ENCODE results near the gene RPL4. TPM values are rescaled to one million over a fixed set of nuclear protein-coding genes. Genes with fewer than 3 reads are reported as not detected.

The RPL4 gene
- total and polyA plus RNA-seq, 9 of the 15 experiments (the other 6 are each of a cell fraction or from before 2014, with no cell fraction given), result 2,055 to 7,760 (median 5,069) TPM

GRCh38 chr15:66504563-66505429 lies at the start of gene RPL4, which contains the start of gene ZWILCH (continued):
- TF ChIP-seq CEBPB (tag; IDR thresholded peaks at IDR 0.05) (no peak), POLR2AphosphoS2 (IDR thresholded peaks at IDR 0.05; ENCODE audit: low read length) (peak; percentile 71; the same call in 1 of the 2 replicates), MCM2 (IDR thresholded peaks at IDR 0.05; ENCODE audit: low read depth) (no peak), PHB2 (IDR thresholded peaks at IDR 0.05; ENCODE audit: low read depth) (0 out of 2 replicates have a peak, but pooled peaks have one; percentile 31), SMAD4 (CRISPR knock-in tag; conservative IDR thresholded peaks at IDR 0.05) (0 out of 2 replicates have a peak, but pooled peaks have one; percentile 18), ZNF589 (CRISPR knock-in tag; IDR thresholded peaks at IDR 0.05; ENCODE audit: low read depth) (0 out of 2 replicates have a peak, but pooled peaks have one; percentile 57), MEF2A (IDR thresholded peaks at IDR 0.05; ENCODE audit: control insufficient read depth, low read depth, low read length) (no peak), RFX7 (CRISPR knock-in tag; IDR thresholded peaks at IDR 0.05) (no peak), NFXL1 (CRISPR knock-in tag; IDR thresholded peaks at IDR 0.05) (no peak), BDP1 (IDR thresholded peaks at IDR 0.05; ENCODE audit: insufficient read depth, insufficient read length) (no peak), ZNF717 (CRISPR knock-in tag; IDR thresholded peaks at IDR 0.05) (no peak), ZNF551 (CRISPR knock-in tag; IDR thresholded peaks at IDR 0.05) (no peak), ATF7 (IDR thresholded peaks at IDR 0.05) (peak; percentile 81), NUFIP1 (IDR thresholded peaks at IDR 0.05; ENCODE audit: partially characterized antibody) (no peak), C11orf30 (IDR thresholded peaks at IDR 0.05; ENCODE audit: low read depth) (peak; percentile 79), RBM34 (IDR thresholded peaks at IDR 0.05; ENCODE audit: borderline replicate concordance, insufficient read depth, low read length) (no peak), PTRF (tag; IDR thresholded peaks at IDR 0.05) (no peak)
- TF ChIP-seq, protein P1, sequence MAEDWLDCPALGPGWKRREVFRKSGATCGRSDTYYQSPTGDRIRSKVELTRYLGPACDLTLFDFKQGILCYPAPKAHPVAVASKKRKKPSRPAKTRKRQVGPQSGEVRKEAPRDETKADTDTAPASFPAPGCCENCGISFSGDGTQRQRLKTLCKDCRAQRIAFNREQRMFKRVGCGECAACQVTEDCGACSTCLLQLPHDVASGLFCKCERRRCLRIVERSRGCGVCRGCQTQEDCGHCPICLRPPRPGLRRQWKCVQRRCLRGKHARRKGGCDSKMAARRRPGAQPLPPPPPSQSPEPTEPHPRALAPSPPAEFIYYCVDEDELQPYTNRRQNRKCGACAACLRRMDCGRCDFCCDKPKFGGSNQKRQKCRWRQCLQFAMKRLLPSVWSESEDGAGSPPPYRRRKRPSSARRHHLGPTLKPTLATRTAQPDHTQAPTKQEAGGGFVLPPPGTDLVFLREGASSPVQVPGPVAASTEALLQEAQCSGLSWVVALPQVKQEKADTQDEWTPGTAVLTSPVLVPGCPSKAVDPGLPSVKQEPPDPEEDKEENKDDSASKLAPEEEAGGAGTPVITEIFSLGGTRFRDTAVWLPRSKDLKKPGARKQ (CRISPR knock-in tag; IDR thresholded peaks at IDR 0.05), result no peak
- TF ChIP-seq, protein P2, sequence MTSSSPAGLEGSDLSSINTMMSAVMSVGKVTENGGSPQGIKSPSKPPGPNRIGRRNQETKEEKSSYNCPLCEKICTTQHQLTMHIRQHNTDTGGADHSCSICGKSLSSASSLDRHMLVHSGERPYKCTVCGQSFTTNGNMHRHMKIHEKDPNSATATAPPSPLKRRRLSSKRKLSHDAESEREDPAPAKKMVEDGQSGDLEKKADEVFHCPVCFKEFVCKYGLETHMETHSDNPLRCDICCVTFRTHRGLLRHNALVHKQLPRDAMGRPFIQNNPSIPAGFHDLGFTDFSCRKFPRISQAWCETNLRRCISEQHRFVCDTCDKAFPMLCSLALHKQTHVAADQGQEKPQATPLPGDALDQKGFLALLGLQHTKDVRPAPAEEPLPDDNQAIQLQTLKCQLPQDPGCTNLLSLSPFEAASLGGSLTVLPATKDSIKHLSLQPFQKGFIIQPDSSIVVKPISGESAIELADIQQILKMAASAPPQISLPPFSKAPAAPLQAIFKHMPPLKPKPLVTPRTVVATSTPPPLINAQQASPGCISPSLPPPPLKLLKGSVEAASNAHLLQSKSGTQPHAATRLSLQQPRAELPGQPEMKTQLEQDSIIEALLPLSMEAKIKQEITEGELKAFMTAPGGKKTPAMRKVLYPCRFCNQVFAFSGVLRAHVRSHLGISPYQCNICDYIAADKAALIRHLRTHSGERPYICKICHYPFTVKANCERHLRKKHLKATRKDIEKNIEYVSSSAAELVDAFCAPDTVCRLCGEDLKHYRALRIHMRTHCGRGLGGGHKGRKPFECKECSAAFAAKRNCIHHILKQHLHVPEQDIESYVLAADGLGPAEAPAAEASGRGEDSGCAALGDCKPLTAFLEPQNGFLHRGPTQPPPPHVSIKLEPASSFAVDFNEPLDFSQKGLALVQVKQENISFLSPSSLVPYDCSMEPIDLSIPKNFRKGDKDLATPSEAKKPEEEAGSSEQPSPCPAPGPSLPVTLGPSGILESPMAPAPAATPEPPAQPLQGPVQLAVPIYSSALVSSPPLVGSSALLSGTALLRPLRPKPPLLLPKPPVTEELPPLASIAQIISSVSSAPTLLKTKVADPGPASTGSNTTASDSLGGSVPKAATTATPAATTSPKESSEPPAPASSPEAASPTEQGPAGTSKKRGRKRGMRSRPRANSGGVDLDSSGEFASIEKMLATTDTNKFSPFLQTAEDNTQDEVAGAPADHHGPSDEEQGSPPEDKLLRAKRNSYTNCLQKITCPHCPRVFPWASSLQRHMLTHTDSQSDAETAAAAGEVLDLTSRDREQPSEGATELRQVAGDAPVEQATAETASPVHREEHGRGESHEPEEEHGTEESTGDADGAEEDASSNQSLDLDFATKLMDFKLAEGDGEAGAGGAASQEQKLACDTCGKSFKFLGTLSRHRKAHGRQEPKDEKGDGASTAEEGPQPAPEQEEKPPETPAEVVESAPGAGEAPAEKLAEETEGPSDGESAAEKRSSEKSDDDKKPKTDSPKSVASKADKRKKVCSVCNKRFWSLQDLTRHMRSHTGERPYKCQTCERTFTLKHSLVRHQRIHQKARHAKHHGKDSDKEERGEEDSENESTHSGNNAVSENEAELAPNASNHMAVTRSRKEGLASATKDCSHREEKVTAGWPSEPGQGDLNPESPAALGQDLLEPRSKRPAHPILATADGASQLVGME (CRISPR knock-in tag; IDR thresholded peaks at IDR 0.05), result no peak
- TF ChIP-seq, protein P3, sequence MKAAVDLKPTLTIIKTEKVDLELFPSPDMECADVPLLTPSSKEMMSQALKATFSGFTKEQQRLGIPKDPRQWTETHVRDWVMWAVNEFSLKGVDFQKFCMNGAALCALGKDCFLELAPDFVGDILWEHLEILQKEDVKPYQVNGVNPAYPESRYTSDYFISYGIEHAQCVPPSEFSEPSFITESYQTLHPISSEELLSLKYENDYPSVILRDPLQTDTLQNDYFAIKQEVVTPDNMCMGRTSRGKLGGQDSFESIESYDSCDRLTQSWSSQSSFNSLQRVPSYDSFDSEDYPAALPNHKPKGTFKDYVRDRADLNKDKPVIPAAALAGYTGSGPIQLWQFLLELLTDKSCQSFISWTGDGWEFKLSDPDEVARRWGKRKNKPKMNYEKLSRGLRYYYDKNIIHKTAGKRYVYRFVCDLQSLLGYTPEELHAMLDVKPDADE (conservative IDR thresholded peaks at IDR 0.05; ENCODE audit: control insufficient read depth, low read depth, low read length), result peak; percentile 66
